8988T (cell line): ENCODE results near the gene QPCT.
A peak's percentile ranks its signal among the peaks of the same experiment; 100 is the strongest.
"Not testable (repeated sequence)": the region's sequence is repeated elsewhere in the genome, so short reads cannot be mapped to it uniquely, and the experiment has no call there.

Experiments used
- DNase-seq: peaks from one replicate; pipeline ENCODE4 v3.0.0; 2011

The QPCT gene

DNA sequence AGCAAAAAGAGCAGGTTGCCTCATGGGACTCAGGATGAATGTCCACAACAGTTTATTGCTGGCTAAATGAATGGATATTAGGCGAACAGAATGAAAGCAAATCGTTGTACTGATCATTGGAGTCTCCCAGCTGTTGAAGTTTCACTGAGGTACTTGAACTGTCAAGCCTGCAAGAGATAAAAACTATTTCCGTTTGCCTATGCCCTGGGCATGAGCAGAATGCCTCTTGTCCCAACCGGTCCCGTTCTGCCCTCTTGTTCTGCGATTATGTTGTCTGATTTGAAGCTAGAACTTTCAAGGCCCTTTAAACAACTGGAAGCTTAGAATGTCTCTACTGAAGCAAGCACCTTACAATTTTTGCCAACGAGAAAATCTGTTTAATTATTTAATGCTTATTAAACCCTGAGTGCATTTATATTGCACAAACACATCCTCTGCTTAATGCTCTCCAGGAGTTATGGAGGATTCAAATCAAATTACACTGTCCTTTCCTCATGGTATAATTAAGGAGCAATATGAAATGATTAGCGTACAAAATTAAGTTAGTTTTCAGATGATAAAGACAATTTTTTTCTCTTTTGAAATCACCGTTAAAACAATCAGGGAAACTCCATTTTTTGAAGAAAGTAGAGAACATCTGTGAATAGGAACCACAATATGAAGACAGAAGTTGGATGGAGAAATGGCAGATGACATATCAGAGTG is 17.7 kb downstream of the QPCT start:
- DNase-seq: no peak

DNA sequence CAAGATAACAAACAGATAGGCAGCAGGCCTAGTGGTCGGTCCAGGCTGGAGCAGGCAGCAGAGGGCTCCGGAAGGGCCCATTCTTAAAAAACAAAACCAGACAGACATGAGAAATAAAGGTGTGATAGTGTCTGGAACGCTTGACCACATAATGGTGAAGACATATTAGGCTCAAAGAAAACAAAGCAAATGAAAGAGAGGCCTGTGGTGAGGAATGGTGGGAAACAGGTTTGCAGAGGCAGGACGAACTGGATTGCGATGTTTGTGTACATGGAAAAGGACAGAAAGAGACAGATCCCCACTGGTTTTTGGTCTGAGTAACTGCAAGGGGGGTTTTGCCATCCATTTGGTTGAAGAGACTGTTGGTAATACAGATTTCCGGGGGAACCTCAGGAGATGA is 19.9 kb downstream of the QPCT start:
- DNase-seq: no peak

DNA sequence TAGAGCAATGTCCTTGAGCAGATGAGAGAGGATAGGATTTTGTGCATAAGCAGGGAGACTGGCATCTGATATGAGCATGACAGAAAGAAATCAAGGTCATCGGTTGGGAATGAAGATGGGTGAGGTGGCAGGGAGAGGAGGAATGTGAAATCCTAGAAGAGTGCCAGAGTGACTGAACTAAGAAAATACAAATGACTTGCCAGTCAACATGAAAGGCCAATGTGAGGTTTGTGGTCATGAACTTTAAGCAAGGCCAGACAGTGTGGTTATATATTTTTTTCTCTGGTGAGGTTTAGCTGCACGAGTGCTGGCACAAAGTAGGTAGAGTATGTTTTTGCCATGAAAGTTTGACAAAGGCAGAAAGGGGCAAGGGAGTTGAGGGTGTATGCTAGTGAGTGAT is 21.2 kb downstream of the QPCT start:
- no peak for DNase-seq

DNA sequence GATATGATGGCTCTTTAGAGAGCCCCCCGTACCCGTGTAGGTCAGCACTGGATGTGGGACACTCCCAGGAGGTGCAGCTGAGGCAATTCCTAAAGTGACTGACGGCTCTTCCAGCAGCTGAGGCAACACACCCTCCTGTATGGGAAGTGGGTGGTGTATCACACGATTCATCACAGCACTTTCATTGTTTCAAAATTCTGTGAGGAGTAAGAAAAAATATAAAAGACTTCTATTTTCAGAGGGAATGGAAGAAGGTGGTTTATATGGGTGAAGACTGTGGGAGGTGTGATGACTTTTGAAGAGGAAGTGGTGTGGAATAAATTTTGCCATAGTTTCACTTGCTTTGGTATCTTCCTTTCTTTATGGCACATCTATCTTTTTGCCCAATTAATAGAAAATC is 22.3 kb downstream of the QPCT start:
- DNase-seq: no peak

DNA sequence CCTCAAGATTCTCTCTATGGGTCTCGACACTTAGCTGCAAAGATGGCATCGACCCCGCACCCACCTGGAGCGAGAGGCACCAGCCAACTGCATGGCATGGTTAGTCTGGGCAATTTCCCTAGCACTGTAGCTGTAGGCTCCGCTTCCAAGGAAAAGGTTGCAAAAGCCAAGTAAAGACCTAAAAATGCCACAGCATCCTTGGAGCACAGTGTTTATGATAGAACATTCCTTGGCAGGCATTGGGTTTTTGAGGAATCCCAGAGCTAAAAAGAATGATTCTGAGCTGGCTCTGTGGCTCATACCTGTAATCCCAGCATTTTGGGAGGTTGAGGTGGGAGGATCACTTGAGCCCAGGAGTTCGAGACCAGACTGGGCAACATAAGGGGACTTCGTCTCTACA is 22.9 kb downstream of the QPCT start:
- no peak for DNase-seq

DNA sequence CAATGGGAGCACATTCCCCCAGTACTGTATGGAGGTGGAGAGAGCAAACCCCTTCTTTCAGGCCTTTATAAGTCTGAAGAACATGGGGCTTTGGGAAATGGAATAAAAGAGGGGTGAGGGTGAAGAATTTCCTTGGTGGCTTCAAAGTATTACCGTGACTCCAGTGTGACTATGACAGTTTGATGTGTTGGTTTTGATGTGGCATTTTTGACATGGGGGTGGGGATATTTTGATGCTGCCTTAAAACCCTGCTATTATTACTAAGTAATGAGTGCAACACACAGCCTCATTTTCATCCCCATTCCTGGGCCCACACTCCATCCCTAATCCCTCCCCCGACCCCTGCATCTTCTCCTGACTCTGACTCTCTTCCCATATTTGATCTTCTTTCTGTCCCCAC is 23.6 kb downstream of the QPCT start:
- no peak for DNase-seq

DNA sequence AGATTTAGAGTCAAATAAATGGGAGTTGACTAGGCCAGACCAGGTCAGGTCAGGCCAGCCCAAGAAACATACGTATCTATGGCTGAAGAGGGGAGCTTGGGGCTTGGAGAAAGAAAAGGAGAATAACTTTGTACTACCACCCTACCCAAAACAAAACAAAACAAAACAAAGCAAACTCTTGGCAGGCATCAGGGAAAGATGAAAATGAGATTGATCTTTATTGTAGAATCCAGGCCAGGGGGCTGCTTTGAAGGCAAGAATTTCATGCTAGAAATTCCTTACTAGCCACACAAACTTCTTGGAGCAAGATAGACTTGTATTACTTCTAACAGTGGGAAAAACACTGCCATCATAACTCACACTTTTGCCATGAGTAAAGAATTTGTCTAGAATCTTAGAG is 26.2 kb downstream of the QPCT start:
- DNase-seq: no peak

DNA sequence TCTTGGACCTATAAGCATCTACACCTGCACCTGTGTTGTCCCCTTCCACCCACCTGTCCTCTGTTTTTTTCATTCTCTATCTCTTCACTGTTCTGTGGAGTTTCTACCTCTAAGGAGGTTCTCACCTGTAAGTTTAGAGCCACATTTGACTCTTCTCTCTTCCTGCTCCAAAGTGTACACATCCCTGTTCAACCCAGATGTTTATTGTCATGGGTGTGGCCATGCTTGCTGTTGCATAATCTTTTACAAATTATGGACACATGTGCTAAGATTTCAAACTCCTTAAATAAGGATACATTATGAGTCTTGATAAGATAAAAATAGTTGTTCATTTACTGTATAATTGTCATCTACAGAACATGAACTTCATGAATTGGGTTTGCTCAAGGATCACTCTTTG is 27.6 kb downstream of the QPCT start:
- DNase-seq: no peak

DNA sequence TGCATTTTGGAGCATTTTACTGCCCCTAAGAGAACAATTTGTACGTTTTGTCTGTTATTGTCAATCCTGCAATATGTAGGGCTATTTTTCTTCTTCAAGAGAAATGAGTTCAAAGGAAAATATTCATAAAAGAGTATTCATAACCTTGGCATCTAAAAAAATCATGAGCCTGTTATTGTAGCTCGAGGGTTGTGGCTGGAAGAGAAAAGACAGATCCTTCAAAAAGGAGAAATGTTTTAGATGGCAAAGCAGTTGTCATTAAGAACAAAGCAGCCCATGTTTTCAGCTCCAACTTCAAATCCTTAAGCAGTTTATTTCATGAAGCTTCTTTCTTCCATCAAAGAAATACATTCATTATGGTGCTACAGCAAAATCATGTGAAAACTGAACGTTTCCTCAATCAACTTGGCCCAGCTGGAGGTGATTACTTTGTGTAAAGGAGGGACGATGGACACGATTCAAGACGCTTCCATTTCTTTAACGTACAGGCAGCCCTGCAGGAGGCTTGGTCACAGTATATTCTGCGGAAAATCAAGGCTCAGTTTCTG is 31.4 kb downstream of the QPCT start:
- no peak for DNase-seq

DNA sequence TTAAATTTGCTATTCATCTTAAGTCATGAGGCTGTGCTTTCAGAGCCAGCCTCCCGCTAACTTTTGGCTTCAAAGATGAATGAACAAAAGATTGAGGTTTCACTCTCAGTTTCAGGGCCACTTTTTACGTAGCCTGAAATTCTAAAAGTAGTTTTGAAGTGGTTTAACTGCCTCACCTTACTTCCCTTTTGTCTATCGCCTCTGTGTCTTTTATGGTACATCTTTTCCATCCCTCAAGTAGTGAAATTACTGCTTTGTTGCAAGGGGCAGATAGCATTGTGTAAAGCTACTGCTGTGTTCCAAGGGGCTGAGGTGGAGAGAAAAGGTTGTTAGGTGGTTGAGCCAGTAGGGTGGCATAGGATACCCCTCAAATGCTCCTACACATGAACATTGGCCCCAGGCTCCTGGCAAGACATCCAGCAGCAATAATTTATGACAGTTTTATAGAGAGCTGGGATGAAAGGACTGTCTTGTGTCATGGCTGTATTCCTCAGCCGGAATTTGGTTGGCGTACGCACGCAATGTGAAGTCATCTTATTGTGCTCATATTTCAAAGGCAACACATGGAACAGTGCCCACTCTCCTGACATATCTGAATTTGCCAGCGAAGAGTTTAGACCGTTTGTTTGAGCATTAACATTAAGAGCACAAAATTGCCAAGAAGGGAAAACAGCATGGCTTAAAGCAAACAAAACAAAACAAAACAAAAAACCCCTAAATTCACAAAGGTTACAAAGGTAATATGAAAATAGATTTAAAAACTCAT is 32.2 kb downstream of the QPCT start:
- DNase-seq: no peak

DNA sequence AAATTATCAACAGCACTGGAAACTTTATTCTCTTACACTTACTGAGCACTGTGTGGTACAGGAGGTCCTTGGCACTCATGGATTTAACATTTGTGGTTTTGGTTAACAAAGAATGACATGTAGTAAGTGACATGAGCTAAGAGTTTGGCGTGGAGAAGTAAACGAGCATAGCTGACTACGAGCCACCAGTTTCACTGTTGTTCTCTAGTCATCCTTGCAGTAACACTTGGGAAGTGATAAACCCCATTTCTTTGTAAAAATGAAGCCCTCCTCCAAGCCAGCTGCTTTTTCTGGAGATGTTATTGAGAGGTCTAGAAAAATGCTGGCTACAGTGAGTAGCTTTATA is 32.7 kb downstream of the QPCT start:
- no peak for DNase-seq

DNA sequence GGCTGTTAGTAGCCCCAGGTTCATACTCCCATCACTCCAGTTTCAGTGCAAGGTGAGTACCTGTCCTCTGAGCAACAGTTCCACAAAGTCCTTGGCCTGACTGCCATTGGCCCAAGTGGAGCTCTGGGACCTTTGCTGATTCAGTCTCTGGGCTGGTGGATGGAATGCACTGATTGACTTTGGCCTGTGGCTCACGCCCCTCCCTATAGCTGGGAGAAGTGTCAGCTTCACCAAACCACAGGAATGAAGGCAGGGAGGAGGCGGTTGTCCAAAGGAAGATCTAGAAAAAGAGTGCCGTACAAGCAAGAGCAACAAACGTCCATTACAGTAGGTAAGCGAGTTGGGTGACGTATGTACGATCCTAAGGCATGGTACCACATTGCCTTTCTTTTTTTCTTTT is 34.0 kb downstream of the QPCT start:
- no peak for DNase-seq

DNA sequence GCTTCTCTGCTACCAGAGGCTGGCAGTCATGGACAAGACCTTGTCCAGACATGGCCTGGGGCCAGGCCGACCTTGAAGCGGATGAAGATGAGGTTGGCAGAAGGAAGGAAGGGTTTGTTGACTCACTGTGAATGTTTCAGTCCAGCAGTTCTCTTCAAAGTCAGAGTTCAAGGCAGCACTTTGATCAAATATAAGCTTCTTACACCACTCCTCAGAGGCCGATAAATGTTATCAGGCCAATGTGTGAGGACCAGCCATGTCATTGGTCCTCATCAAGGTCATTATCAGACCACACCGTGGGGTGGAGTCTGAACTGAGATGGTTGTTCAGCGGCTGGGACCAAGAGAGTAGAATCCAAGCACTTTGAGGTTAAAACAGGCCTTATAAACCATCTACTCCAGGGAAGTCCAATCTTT is 35.5 kb downstream of the QPCT start:
- no peak for DNase-seq

DNA sequence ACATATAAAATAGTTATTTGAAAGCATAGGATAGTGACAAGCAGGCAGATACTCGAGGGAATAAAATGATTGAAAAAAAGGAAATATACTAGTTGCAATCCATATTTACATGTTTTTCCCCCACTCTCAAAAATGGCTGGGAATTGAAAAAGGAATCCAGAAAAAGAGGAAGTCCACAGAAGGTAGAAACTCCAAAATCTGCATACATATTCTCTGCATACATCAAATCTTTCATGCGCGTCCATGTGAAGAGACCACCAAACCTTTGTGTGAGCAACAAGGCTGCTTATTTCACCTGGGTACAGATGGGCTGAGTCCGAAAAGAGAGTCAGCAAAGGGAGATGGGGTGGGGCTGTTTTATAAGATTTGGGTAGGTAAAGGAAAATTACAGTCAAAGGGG is 36.4 kb downstream of the QPCT start:
- not testable (repeated sequence) for DNase-seq

DNA sequence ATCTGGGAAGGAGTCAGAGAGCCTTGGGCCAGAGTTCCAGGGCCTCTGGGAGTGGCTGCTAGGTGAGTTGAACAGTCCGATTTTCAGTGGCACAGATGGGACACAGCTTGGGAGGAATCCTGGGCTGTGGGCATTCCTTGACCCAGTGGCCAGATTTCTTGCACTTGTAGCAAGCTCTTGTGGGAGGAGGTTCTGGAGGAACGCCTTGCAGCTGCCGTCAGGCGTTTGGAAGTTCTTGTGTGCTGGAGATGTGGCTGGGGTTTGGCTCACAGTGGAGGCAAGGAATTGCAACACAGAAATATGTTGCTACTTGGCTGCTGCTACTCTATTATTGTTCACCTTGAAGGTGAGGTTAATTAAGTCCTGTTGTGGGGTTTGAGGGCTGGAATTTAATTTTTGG is 39.8 kb downstream of the QPCT start:
- DNase-seq: not testable (repeated sequence)

DNA sequence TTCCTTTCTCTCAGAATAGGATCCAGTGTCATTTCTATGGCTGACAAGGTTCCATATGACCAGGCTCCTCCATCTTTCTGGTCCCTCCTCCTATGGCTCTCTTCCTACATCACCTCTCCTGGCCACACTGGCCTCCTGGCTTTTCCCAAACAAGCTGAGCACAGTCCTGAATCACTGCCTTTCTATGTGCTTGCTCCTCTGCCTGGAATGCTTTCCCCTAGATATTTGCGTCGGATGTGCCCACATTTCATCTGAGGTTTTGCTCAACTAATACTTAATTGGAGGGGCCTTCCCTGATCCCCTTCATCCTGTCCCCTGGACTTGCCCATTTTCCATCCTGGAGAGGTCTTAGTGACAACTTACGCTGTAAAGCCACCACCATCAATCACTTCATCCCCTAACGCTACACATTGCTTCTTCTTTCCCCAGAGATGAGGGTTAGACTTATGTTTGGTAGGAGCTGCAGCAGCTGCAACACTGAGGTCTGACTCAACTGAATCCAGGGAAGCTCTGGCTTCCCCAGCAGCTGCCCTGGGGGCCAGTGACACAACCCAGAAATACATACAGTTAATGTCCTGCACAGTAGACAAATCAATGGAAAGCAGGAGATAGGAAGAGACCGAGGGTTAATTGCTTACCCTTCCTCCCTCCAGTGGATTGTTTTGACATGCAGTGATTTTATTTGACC is 42.9 kb downstream of the QPCT start:
- DNase-seq: no peak

DNA sequence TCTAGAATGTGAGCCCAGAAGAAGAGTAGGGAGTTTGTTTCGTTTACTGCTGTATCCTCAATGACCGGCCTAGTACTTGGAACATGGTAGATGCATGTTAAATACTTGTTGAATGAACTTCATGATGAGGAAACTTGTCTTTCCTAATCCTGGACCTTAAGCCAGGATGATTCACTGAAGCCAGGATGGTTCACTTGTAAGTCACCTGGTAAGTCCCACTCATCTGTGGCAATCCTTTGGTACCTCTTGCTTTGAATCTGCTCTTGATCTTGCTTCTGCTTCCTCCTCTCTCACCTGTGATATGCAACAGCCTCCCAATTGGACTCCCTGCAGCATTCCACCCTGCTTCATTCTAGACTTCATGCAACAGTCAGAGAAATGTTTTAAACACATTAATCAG is 43.6 kb downstream of the QPCT start:
- no peak for DNase-seq

DNA sequence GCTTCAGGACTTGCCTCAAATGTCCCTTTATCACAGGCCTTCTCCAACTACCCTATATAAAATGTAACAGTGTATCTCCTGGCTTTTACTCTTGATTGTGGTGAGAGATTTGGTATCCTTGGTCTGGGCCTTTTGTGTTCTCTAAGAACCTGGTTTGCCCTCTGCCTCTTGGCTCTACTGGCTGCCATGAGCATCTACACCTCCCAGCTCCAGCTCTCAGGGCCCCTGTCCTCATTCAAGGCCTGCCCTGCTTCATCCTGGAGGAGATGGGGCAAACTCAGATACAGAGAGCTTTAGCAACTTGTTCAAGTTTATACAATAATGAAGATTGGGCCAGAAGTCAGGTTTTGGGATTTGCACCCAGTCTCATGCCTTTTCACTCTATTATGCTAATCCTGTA is 45.0 kb downstream of the QPCT start:
- DNase-seq: no peak

DNA sequence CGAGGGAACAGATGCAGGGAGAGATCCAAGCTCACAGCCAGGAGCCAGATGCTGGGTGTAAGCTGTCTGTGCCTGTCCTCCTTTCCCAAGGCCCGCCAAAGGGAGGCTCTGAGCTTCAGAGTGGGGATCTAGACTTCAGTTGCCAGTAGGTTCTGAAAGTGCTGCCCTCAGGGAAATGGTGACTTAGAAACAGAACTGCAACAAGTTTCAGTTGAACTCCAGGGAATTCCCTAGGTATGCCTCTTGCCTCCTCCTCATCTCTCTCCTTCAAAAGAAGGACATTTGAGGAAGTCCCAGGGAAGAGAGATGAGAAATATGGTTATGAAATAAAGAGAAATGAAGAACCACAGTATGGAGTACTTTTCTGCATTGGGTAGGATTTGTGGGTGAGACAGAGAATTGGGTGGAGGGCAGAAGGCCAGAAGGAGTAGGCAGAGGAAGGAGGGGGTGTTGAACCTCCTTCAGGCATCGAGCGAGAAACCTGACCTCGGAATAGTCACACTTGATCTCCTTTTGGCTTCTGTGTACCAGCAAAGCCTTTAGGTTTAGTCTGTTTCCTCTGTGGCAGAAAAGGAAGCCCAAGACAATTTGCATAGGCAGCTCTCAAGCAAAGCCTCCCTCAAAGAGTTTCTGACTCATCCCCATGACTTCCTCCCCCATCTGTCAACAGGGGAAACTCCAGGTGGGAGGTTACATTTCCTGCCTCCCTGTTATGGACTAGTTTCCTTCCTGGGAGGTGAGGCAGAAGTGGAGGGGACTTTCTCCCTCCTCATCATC is 45.7 kb downstream of the QPCT start:
- DNase-seq: peak; percentile 44

DNA sequence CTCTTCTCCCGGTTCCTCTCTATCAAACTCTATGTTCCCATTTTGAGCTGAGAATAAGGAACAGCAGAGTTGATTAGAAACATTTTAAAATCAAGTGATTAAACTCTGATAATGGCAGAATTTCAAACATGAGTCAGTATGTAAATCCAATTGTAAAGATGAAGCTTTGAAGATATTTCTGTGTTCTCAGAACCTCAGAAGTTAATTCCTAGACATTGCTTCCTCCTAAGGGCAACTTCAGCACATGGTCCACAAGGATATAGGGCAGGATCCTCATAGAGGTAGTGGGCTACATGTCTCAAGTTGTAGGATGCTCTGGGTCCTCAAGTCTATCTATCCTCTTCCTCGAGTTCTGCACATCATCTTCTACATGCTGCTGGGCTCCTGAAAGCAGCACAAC is 46.3 kb downstream of the QPCT start:
- DNase-seq: no peak

DNA sequence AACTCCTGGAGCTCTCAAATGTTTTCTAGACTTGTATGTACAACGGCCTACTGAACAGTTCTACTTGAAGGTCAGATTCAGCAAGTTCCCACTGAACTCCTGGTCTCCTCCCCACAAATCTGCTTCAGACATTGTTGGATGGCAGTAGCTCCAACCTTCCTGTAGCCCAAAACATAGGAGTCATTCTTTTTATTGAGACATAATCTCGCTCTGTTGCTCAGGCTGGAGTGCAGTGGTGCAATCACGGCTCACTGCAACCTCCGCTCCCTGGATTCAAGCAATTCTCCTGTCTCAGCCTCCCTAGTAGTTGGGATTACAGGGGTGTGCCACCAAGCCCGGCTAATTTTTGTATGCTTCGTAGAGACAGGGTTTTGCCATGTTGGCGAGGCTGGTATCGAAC is 47.3 kb downstream of the QPCT start:
- DNase-seq: no peak

DNA sequence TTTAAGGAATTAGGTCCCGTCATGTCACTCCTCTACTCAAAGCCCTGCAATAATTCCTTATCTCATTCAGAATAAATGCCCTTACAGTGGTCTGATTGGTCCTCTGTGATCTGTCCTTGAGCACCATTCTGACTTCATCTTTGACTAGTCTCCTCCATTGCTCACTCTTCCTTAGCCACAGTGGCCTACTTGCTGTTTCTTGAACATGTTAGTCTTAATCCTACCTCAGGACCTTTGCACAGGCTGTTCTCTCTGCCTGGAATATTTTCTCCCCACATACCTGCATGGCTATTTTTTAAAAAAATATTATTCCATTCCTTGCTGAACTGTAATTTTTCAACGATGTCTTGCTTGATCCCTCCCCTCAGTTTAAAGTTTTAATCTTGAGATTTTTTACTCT is 48.0 kb downstream of the QPCT start:
- DNase-seq: no peak

DNA sequence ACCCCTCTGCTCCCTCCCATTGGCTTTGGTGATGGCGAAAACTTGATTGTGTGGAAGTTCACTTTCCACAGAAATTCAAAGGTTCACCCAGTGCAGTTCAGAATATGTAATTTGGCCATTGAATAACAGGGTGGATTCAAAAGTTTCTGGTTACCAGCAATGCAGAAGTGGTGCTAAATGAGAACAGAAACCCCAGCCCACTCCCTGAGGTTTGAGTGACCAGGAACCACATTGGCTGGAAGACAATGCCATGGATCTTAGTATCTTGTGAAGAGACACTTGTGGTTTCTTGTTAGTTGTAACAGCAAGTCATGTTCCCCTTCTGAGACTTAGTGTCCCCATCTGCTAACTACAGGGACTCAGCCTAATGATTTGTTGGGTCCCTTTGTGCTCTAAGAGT is 49.8 kb downstream of the QPCT start:
- DNase-seq: no peak
